T-helper 17 cell (primary cell): ENCODE measurements around the gene RAI1. TPM values are rescaled to one million over a fixed set of nuclear protein-coding genes. Genes with fewer than 3 reads are reported as not detected.
"Not testable (repeated sequence)": the region's sequence is repeated elsewhere in the genome, so short reads cannot be mapped to it uniquely, and the experiment has no call there.

ENCODE experiments used
- ATAC-seq: fragments of 150-1000 bp; cut with Tn5 transposase; 2 replicates; pipeline ENCODE4 v1.10.0; 2021; ENCODE audit warnings: mild to moderate bottlenecking, moderate library complexity
- DNase-seq, 3 donors: peaks; one replicate each; pipeline versions ENCODE4 v3.0.0 to v3.0.0-alpha.2; 2020 to 2021
- H3K9me3 ChIP-seq: one replicate; pipeline ENCODE4 v1.7.0; 2013; ENCODE audit warnings: low read length, mild to moderate bottlenecking; ENCODE audit not compliant: control insufficient read depth, poor library complexity, severe bottlenecking
- H3K27ac Mint-ChIP-seq: one replicate; pipeline ENCODE4 v1.8.0; 2022; ENCODE audit warnings: mild to moderate bottlenecking, moderate library complexity, mixed read lengths
- H3K27me3 Mint-ChIP-seq: one replicate; pipeline ENCODE4 v1.8.0; 2022; ENCODE audit warnings: mixed read lengths
- H3K36me3 Mint-ChIP-seq: one replicate; pipeline ENCODE4 v1.8.0; 2022; ENCODE audit warnings: low read depth, mixed read lengths
- H3K4me1 Mint-ChIP-seq: one replicate; pipeline ENCODE4 v1.8.0; 2022; ENCODE audit warnings: mild to moderate bottlenecking, mixed read lengths
- H3K4me3 Mint-ChIP-seq: one replicate; pipeline ENCODE4 v1.8.0; 2022; ENCODE audit warnings: mild to moderate bottlenecking, moderate library complexity, mixed read lengths
- total RNA-seq, 4 donors: library from RNA in 2 of 4; stranded (reverse) in 2 of 4; gene quantifications; one replicate each; pipeline ENCODE4 v1.2.3 and lab custom pipeline; 2022 to 2026

The RAI1 gene
- total RNA-seq, 2 donors from 2014 or later: 18.4 to 18.6 TPM

DNA sequence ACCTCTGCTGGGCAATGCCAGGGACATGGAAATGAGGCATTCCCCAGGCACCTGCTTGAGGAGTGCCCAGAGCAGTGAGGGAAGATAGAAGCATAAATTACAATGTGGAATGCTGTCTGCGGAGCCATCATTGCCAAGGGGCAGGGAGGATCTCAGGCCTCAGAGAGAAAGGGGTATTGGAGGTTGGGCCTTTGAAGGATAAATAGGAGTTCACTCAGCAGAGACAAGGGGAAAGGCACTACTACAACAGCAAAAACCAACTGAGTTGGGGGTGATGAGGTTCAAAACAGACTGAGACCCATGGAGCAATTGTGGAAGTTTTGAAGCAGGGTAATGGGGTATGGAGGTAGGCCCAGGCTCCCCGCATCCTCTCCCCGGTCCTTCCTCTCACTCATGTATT lies 122.7 kb downstream of the RAI1 start:
- ATAC-seq (no peak), DNase-seq (no peak)
- no peaks in the 10 kb centered on the region for H3K27me3 Mint-ChIP-seq
- no peak overlapping the region for H3K4me3 Mint-ChIP-seq
- peaks cover 2% of the 10 kb centered on the region for H3K36me3 Mint-ChIP-seq
- H3K4me1 Mint-ChIP-seq: peaks cover 8% of the 10 kb centered on the region
- H3K27ac Mint-ChIP-seq: peak overlapping the region; percentile 47
- no peaks in the 10 kb centered on the region for H3K9me3 ChIP-seq

DNA sequence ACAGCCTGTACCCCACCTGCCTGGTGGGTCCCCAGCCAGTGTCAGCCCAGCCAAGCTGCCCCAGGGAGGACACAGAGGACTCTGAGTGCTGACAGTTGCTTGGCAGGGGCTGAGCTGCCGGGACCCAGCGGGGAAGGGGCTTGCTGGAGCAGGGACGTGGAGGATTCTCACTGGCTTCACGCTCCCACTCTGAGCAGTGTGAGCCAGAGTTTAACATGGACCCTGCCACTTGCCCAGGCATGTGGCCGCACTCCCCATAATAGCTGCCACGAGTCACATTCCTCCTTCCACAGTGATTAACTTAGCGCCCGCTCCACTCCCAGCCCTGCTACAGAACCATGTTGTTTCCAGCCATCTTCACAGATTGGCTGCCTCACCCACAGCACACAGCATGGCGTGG lies 124.3 kb downstream of the RAI1 start:
- H3K36me3 Mint-ChIP-seq: peaks cover 2% of the 10 kb centered on the region
- H3K4me1 Mint-ChIP-seq: peaks cover 8% of the 10 kb centered on the region
- peak overlapping the region; percentile 8 for H3K27ac Mint-ChIP-seq
- DNase-seq (no peak), ATAC-seq (no peak)
- no peaks in the 10 kb centered on the region for H3K27me3 Mint-ChIP-seq
- H3K9me3 ChIP-seq: no peaks in the 10 kb centered on the region
- no peak overlapping the region for H3K4me3 Mint-ChIP-seq

DNA sequence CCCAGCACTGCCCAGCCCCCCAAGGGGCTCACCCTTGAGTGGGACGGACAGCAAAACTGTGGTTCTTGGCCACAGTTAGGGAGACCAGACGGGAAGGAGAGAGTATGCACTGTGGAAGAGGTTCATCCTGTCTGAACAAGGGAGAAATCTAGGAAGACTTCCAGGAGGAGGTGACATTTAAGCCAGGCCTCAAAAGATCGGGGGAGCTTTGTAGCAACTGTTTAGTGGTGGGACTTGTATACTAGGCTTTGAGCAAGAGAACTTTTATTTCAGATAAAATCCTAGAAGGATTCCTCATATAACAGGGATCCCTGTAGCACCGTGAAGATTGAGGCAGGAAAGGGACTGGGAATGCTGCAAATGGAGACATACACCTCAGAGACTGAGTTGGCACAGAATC lies 124.8 kb downstream of the RAI1 start:
- Mint-ChIP-seq H3K27ac (peak overlapping the region; percentile 8), H3K4me3 (no peak overlapping the region), H3K4me1 (peaks cover 8% of the 10 kb centered on the region), H3K36me3 (peaks cover 2% of the 10 kb centered on the region), H3K27me3 (no peaks in the 10 kb centered on the region)
- no peaks in the 10 kb centered on the region for H3K9me3 ChIP-seq
- ATAC-seq (no peak), DNase-seq (no peak)

DNA sequence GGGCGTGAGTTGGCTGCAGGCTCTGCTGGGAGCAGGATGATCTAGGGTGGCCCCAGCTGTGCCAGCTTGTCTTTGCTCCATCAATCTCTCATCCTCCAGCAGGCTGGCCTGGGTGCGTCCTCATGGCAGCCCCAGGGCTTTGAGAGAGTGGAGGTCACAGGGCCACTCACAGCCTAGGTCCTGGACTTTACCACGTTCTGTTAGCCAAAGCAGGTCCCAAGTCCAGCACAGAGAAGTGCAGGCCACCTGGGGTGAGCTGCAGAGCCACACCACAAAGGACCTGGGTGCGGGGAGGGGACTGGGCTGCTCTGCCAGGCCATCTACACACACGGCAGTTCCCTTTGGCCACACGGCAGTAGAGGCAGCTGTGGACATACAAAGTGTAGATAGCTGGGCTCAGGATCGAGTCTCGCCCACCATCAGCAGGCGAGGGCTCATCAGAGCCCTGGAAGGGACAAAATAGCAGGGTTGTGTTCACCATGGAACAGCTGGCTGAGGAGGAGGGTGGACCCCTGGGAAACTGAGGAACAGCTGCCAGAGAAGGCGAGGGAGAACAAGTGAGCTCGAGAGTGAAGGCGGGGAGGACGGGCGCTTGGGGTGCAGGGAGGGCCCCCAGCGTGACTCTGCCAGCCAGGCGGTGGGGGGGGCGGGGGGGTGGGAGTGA lies 125.5 kb downstream of the RAI1 start:
- peaks cover 8% of the 10 kb centered on the region for H3K4me1 Mint-ChIP-seq
- H3K27me3 Mint-ChIP-seq: no peaks in the 10 kb centered on the region
- H3K9me3 ChIP-seq: no peaks in the 10 kb centered on the region
- DNase-seq: no peak
- H3K27ac Mint-ChIP-seq: peak overlapping the region; percentile 79
- no peak for ATAC-seq
- H3K36me3 Mint-ChIP-seq: peaks cover 2% of the 10 kb centered on the region
- H3K4me3 Mint-ChIP-seq: no peak overlapping the region

DNA sequence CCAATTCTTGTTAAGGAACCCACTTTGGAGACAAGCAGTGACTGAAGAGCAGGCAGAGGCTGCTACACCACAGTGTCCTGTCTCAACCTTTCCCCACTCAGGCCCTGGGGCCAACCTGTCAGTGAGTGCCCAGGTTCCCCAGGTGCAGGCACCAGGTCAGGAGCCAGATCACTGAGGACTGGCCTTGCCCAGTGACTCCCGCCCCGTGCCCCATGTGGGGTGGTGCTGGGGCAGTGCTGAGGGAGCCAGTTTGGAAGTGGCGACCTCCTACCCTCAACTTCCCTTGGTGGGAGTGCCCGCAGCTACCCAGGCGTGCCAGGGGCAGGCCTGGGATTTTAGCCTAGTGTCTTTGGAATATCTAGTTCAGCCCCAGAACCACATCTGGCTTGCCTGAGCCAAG lies 126.2 kb downstream of the RAI1 start:
- DNase-seq: no peak
- no peaks in the 10 kb centered on the region for H3K9me3 ChIP-seq
- no peaks in the 10 kb centered on the region for H3K27me3 Mint-ChIP-seq
- H3K36me3 Mint-ChIP-seq: peaks cover 2% of the 10 kb centered on the region
- H3K4me3 Mint-ChIP-seq: peak overlapping the region; percentile 9
- peak overlapping the region; percentile 71 for H3K27ac Mint-ChIP-seq
- no peak for ATAC-seq
- H3K4me1 Mint-ChIP-seq: peaks cover 10% of the 10 kb centered on the region

DNA sequence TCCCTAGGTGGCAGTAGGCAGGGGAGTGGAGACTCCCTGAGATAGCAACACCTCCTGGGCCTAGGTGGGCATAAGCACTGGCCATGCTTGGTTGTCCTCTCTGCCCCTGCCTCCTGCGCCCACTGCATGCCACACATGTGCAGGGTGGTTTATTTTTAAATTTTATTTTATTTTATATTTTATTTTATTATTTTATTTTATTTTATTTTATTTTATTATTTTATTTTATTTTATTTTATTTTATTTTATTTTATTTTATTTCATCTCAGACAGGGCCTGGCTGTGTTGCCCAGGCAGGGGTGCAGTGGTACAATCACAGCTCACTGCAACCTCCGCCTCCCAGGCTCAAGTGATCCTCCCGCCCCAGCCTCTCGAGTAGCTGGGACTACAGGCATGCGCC lies 126.9 kb downstream of the RAI1 start:
- not testable (repeated sequence) for ATAC-seq, H3K36me3 Mint-ChIP-seq, H3K27me3 Mint-ChIP-seq, H3K9me3 ChIP-seq, DNase-seq, H3K4me3 Mint-ChIP-seq
- H3K4me1 Mint-ChIP-seq: peaks cover 10% of the 10 kb centered on the region
- H3K27ac Mint-ChIP-seq: peak overlapping the region; percentile 37

DNA sequence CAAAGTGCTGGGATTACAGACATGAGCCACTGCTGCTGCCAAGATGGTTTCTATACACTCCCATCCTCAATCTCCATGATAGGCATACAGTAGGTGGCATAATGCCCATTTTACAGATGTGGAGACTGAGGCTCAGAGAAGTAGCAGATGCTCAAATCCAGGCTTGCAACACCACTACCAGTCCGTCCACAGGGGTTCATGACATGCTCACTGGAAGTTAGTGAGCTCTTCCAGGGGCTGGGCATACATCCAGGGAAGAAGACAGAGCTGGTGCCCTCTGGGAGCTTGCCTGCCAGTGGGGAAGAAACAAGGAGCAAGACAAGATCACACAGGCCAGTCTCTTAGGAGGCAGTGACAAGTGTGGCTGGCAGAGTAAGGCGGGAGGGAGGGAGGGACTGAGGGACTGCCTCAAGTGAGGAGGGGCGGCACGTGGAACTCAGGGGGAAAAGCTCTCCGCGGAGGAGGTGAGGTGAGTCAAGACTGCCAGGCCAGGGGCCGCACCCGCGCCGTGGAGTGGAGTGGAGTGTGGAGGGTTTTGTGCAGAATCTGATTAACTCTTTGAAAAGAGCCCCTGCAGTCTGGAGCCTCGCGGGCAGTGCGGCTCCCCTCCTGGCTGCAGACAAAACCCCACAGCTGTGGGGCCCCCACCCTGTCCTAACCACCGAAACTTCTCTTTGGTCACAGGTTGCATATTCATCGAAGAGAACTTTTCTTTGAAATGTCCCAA lies 127.6 kb downstream of the RAI1 start:
- no peak for ATAC-seq
- Mint-ChIP-seq H3K4me3 (no peak overlapping the region), H3K36me3 (peaks cover 2% of the 10 kb centered on the region), H3K4me1 (peaks cover 10% of the 10 kb centered on the region), H3K27ac (peak overlapping the region; percentile 37), H3K27me3 (no peaks in the 10 kb centered on the region)
- no peaks in the 10 kb centered on the region for H3K9me3 ChIP-seq
- DNase-seq: no peak

DNA sequence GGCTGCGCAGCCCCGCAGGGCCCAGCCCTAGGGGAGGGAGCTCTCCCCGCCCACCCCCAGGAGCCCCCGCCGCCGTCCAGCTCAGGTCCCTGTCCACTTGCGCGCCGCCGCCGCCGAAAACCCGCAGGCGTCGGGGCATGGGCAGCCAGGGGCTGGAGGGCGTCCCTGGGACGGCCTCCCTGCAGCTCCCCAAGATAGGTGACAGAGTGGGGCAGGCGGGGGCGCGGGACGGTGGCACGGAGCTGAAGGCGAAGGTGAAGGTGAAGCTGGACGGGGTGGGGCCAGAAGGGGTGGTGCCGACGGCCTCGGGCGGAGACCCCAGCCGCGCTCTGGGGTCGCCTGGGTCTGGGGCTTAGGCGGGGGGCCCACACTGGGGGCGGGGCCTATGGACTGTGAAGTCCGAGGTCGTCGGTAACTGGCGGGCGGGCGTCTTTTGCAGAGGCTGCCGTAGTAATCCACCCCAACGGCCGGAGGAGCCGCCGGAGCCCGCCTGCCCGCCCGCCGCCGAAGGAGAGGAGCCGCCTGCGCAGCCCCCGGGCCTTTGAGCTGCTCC lies 128.3 kb downstream of the RAI1 start:
- Mint-ChIP-seq H3K27me3 (no peaks in the 10 kb centered on the region), H3K4me3 (no peak overlapping the region), H3K36me3 (no peaks in the 10 kb centered on the region), H3K27ac (peak overlapping the region; percentile 37), H3K4me1 (peaks cover 10% of the 10 kb centered on the region)
- no peaks in the 10 kb centered on the region for H3K9me3 ChIP-seq
- no peak for ATAC-seq
- no peak for DNase-seq

DNA sequence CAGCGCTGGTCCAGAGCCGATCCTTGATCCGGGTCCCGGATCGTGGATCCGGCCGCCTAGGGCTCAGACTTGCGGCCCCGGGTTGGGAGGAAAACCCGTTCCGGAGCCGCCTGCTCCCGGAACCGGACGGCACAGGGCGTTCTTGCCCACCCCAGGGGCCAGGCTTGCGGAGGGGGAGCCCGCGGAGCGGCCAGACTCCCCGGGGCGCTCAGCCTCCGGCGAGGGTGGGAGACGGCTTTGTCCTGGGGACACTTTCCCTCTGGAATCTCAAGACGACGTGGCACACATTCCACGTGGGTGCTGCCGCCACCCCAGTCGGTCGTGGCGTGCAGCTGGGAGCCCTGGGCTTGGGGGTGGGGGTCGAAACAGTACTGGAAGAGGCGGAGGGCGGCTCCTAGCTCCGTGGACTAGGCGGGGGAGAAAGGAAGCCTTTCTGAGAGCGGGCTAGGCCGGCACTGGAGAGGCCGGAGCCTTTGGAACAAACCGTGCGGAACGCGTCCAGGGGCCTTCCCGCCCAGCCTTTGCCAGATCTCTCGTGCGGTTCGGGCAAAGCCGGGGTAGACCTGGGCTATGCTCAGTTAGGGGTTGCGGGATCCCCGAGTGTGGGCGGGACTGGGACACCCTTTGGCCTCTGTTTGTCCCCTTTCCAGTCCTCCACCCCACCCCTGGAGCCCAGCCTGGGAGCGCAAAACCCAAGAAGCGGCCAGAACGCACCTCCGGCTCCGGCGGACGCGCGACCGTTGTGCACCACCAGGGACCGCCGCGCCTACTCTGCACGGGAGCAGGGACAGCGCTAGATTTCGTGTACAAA lies 129.0 kb downstream of the RAI1 start:
- peak overlapping the region; percentile 28 for H3K4me3 Mint-ChIP-seq
- H3K27ac Mint-ChIP-seq: peak overlapping the region; percentile 57
- no peaks in the 10 kb centered on the region for H3K36me3 Mint-ChIP-seq
- H3K4me1 Mint-ChIP-seq: peaks cover 10% of the 10 kb centered on the region
- DNase-seq (no peak), ATAC-seq (no peak)
- H3K9me3 ChIP-seq: no peaks in the 10 kb centered on the region
- no peaks in the 10 kb centered on the region for H3K27me3 Mint-ChIP-seq

DNA sequence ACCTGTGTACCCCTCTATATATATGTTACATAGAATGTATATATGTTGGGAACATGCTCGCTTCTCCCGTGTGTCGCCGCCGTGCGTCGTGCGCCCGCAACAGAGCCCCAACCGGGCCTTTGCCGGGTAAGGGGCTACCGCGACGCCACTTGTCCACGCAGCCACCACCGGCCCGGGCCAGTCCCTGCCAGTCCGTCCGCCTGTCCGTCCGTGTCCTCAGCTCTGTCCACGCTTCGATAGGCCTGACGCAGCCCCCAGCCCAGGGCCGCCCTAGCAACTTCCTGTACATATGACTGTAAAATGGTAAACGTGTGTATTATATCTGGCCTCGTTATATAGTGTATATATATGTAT lies 129.6 kb downstream of the RAI1 start:
- ATAC-seq (no peak), DNase-seq (no peak)
- peak overlapping the region; percentile 57 for H3K27ac Mint-ChIP-seq
- peaks cover 8% of the 10 kb centered on the region for H3K4me1 Mint-ChIP-seq
- no peaks in the 10 kb centered on the region for H3K9me3 ChIP-seq
- H3K4me3 Mint-ChIP-seq: peak overlapping the region; percentile 33
- no peaks in the 10 kb centered on the region for H3K27me3 Mint-ChIP-seq
- no peaks in the 10 kb centered on the region for H3K36me3 Mint-ChIP-seq

DNA sequence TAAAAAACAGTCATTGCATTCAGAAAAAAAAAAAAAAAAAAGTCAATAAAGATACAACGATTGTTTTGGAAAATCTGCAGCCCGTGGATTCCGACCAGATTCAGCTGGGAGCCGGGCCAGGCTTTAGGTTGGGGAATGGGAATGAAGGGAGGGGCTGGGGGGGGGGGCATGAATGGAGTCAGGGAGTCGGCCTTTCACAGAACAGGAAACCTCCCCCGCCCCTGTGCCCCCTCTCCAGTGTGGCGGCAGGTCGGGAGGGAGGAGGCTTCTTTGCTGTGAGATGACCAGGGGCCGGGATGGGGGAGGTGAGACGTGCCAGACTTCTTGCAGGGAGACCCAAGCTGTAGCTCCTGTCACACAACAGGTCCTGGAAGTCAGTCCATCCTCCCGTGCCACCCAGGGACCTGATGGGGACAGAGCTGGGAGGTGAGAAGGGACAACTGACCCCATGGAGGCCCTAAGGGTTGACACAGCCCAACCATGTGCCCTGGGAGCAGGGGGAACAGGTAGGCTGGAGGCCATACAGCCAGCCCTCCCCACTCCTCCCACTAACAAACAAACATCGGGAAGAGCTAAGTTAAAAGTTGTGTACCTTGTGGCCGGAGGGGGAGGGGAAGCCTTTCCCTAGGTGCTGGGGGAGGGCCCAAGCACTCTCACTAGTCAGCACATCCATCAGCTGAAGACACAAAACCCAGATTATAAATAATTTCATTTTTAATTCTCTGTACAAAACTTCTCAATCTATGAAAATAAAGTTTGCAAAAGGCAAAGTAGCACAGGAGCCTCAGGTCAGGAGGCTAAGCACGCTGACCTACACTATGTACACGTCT lies 130.3 kb downstream of the RAI1 start:
- Mint-ChIP-seq H3K27ac (peak overlapping the region; percentile 69), H3K4me1 (peaks cover 5% of the 10 kb centered on the region), H3K4me3 (no peak overlapping the region), H3K36me3 (peaks cover 2% of the 10 kb centered on the region), H3K27me3 (no peaks in the 10 kb centered on the region)
- no peak for DNase-seq
- H3K9me3 ChIP-seq: no peaks in the 10 kb centered on the region
- ATAC-seq: no peak

DNA sequence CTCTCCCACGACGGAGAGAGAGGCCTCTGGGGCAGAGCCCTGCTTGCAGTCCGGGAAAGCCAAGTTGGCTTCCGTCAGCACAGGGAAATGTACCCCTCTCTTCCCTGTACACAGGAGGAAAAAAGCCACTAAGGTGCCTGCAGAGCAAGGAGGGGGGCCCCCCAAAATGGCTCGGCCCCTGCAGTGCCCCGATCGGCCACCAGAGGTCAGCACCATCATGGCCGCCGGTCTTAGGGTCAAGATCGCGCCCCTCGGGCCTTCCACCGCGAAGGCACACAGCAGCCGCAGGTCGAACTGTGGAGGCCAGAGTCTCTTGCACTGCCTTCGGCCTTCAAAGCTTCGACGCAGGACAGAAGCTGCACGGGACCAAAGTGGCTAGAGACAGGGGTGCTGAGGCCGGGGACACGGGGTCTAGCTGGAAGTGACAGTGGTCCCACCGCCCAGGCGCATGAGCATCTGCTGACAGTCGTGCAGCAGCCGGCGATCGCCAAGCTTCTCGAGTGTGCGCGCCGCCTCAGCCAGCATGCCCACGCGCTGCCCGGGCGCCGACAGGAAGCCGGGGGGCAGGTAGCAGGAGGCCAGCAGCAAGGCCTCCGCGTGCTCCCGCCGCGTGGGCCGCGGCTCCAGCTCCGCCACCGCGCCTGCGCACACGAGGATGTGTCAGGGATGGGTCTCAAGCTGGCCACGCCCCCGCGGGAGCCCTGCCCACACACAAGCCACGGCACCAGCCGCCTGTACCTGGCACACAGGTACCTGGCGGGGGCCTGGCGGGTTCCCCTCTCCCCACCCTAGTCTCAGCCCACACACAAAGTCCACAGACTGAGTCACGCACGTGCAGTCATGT lies 131.2 kb downstream of the RAI1 start:
- Mint-ChIP-seq H3K36me3 (peaks cover 3% of the 10 kb centered on the region), H3K4me1 (peaks cover 5% of the 10 kb centered on the region), H3K27ac (peak overlapping the region; percentile 69), H3K4me3 (peak overlapping the region; percentile 31), H3K27me3 (no peaks in the 10 kb centered on the region)
- DNase-seq (peak; percentile 48 to 64 (median 54)), ATAC-seq (peak; percentile 60)
- no peaks in the 10 kb centered on the region for H3K9me3 ChIP-seq
